ENCODE results near the gene GINS2. TPM values are rescaled to one million over a fixed set of nuclear protein-coding genes. Genes with fewer than 3 reads are reported as not detected.

Gene GINS2
- total RNA-seq, 6 experiments from 2014 or later = 11.8 to 24.6 (median 21.0) TPM

- H3K27ac Mint-ChIP-seq = no peak overlapping the region
- TF ChIP-seq CTCF (IDR thresholded peaks at IDR 0.05) = no peak
- peaks cover 16% of the 10 kb centered on the region for H3K36me3 Mint-ChIP-seq (ENCODE audit: low read depth)
- DNase-seq = no peak
- H3K27me3 Mint-ChIP-seq (ENCODE audit: insufficient read depth) = peaks cover 2% of the 10 kb centered on the region
- H3K9me3 Mint-ChIP-seq = peaks cover 18% of the 10 kb centered on the region
- no peaks in the 10 kb centered on the region for H3K4me1 Mint-ChIP-seq (ENCODE audit: low read depth)
- H3K4me3 Mint-ChIP-seq = no peak overlapping the region
Measured at GRCh38 chr16:85632709-85633437, 55.9 kb downstream of the GINS2 start.

- DNase-seq = no peak
- peak; percentile 36; the same call in 1 of the 2 replicates for TF ChIP-seq CTCF (IDR thresholded peaks at IDR 0.05)
- H3K36me3 Mint-ChIP-seq (ENCODE audit: low read depth) = peaks cover 16% of the 10 kb centered on the region
- peaks cover 18% of the 10 kb centered on the region for H3K9me3 Mint-ChIP-seq
- no peak overlapping the region for H3K27ac Mint-ChIP-seq
- no peak overlapping the region for H3K4me3 Mint-ChIP-seq
- peaks cover 2% of the 10 kb centered on the region for H3K27me3 Mint-ChIP-seq (ENCODE audit: insufficient read depth)
- no peaks in the 10 kb centered on the region for H3K4me1 Mint-ChIP-seq (ENCODE audit: low read depth)
Measured at GRCh38 chr16:85631802-85632393, 56.9 kb downstream of the GINS2 start.

- H3K9me3 Mint-ChIP-seq = peaks cover 18% of the 10 kb centered on the region
- TF ChIP-seq CTCF (IDR thresholded peaks at IDR 0.05) = no peak
- H3K27me3 Mint-ChIP-seq (ENCODE audit: insufficient read depth) = peaks cover 2% of the 10 kb centered on the region
- H3K4me1 Mint-ChIP-seq (ENCODE audit: low read depth) = no peaks in the 10 kb centered on the region
- no peak for DNase-seq
- H3K36me3 Mint-ChIP-seq (ENCODE audit: low read depth) = peaks cover 16% of the 10 kb centered on the region
- H3K4me3 Mint-ChIP-seq = no peak overlapping the region
- no peak overlapping the region for H3K27ac Mint-ChIP-seq
Measured at GRCh38 chr16:85631230-85631629, 57.5 kb downstream of the GINS2 start.

GRCh38 chr16:85629853-85630252, 58.9 kb downstream of the GINS2 start:
- Mint-ChIP-seq H3K27me3 (ENCODE audit: insufficient read depth) (peaks cover 4% of the 10 kb centered on the region), H3K27ac (no peak overlapping the region), H3K36me3 (ENCODE audit: low read depth) (peaks cover 16% of the 10 kb centered on the region), H3K4me1 (ENCODE audit: low read depth) (no peaks in the 10 kb centered on the region), H3K9me3 (peaks cover 18% of the 10 kb centered on the region), H3K4me3 (no peak overlapping the region)
- TF ChIP-seq CTCF (IDR thresholded peaks at IDR 0.05) = no peak
- DNase-seq = no peak

GRCh38 chr16:85629326-85629725, 59.4 kb downstream of the GINS2 start:
- no peak for TF ChIP-seq CTCF (IDR thresholded peaks at IDR 0.05)

More at GRCh38 chr16:85629326-85629725, 59.4 kb downstream of the GINS2 start:
- H3K4me3 Mint-ChIP-seq = no peak overlapping the region
- H3K27ac Mint-ChIP-seq = no peak overlapping the region
- peaks cover 4% of the 10 kb centered on the region for H3K27me3 Mint-ChIP-seq (ENCODE audit: insufficient read depth)
- peaks cover 18% of the 10 kb centered on the region for H3K9me3 Mint-ChIP-seq
- peaks cover 16% of the 10 kb centered on the region for H3K36me3 Mint-ChIP-seq (ENCODE audit: low read depth)
- no peaks in the 10 kb centered on the region for H3K4me1 Mint-ChIP-seq (ENCODE audit: low read depth)
- DNase-seq = no peak
